ENCODE results near the gene TEX13D.

Gene TEX13D

DNA sequence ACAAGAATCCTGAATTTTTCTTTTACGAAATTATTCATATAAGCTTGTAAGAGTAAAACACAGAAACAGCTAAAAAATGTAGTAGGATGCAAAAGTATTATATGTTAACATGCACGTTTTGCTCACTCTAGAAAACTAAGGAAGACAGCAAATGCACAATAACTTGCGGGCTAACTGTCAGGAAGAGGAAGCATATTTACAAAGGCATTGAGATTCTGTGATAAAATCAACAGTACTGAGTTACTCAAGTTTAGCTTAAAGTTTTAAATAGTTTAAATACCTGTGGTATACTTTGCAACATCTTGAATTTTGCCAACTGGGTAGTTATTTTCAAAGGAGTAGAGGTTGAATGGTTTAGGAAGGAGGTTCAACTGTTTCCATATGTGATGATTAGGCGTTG is 50.9 kb downstream of the TEX13D start:
- TF ChIP-seq POLR2A (IDR thresholded peaks at IDR 0.05; ENCODE audit: low read depth, low read length) (no peak), POLR2AphosphoS5 (IDR thresholded peaks at IDR 0.05; ENCODE audit: low read depth, low read length) (no peak), POU2F2 (IDR thresholded peaks at IDR 0.05; ENCODE audit: low read depth, low read length) (no peak), SPI1 (IDR thresholded peaks at IDR 0.05; ENCODE audit: low read depth, low read length) (no peak), TAF1 (IDR thresholded peaks at IDR 0.05; ENCODE audit: low read depth, low read length) (no peak), PAX5 (IDR thresholded peaks at IDR 0.05; ENCODE audit: insufficient read depth, low read length, severe bottlenecking) (no peak)
- no peak for DNase-seq (ENCODE audit: insufficient read length, low spot score)
- FAIRE-seq, result no peak

DNA sequence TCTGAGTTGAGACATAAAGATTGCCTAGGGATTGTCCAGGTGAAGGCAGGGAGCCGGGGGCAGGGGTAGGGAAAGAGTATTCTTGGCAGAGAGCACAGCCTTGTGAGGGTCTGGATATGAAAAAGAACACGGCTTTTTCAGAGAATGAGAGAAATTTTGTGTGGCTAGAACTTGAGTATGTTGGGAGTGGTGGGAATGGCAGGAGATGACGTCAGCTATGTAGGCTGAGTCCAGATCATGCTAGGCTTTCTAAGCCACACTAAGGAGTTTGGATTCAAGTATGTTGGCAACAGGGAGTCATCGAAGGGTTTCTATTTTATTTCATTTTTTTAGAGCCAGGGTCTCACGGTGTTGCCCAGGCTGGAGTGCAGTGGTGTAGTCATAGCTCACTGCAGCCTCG is 53.9 kb downstream of the TEX13D start:
- TF ChIP-seq PAX5 (IDR thresholded peaks at IDR 0.05; ENCODE audit: insufficient read depth, low read length, severe bottlenecking) (no peak), SPI1 (IDR thresholded peaks at IDR 0.05; ENCODE audit: low read depth, low read length) (no peak), POLR2AphosphoS5 (IDR thresholded peaks at IDR 0.05; ENCODE audit: low read depth, low read length) (no peak), POLR2A (IDR thresholded peaks at IDR 0.05; ENCODE audit: low read depth, low read length) (no peak), TAF1 (IDR thresholded peaks at IDR 0.05; ENCODE audit: low read depth, low read length) (no peak), POU2F2 (IDR thresholded peaks at IDR 0.05; ENCODE audit: low read depth, low read length) (no peak)
- FAIRE-seq (no peak), DNase-seq (ENCODE audit: insufficient read length, low spot score) (no peak)

All from GM12891 (cell line).